ENCODE results near the gene ACSBG1.

Gene ACSBG1

DNA sequence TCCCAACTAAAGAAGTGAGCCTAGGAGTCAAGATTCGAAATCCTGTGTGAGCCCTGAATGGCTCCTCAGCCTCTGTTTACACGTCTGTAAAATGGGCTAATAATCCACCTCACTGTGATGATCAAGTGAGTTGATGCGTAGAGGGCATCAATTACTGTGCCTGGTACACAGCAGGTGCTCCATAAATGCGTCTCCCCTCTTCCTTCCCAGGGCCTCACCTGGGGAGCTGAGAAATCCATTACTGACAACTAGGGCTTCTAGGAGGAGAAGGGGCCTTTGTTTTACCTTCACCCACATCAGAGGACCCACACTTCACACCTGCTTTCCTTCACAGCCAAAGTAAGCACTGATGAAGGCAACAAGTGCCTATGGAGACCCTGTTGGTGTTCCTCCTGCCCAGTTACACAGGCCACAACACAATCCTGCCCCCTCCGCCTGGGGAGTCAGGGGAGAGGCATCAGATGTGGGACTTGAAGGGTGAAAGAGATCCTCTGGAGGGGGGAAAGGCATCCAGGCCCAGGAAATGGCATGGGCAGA, 104.5 kb downstream of the ACSBG1 start:
- in situ Hi-C loops (cut with HindIII; ENCODE audit: low sequenced_read_pairs), result no loop called here
- DNase-seq (ENCODE audit: low read depth), result no peak
- H3K4me3 ChIP-seq (ENCODE audit: low read depth, low read length), result no peak overlapping the region
- TF ChIP-seq CTCF (IDR thresholded peaks at IDR 0.05; ENCODE audit: low read depth, low read length, missing control alignments), result no peak

DNA sequence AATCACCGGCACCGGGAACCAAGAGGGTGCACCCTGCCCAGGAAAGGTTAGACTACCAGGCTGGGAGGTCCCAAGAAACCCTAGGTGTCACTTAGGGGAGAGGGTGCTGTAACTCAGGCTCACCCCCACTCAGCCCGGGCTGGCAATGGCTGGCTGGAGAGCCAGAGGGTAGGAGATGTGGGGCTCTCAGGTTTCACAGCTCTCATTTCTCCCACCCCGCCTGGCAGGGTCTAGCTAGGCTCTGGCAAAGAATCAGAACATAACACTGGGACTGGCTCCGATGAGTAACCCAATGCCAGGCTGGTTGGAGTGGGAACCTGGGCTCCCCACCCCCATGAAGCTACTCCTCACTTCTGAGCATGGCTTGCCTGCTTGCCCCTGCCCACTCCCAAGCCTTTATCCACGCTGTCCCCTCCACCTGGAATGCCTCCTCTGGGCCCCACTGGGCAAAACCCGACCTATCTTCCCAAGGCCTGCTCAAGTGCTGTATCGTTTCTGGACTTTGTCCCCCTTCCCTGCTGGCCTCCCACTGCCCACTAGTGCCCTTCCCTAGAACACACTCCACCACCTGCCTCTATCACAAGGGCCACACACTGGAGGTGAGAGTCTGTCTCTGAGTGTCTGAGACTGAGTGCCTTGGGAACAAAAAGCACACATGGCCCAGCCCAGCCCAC, 105.2 kb downstream of the ACSBG1 start:
- no peak for TF ChIP-seq CTCF (IDR thresholded peaks at IDR 0.05; ENCODE audit: low read depth, low read length, missing control alignments)
- no peak for DNase-seq (ENCODE audit: low read depth)
- no peak overlapping the region for H3K4me3 ChIP-seq (ENCODE audit: low read depth, low read length)
- in situ Hi-C loops (cut with HindIII; ENCODE audit: low sequenced_read_pairs), result no loop called here

- no peak for TF ChIP-seq CTCF (IDR thresholded peaks at IDR 0.05; ENCODE audit: low read depth, low read length, missing control alignments)
- no peak for DNase-seq (ENCODE audit: low read depth)
- in situ Hi-C loops (cut with HindIII; ENCODE audit: low sequenced_read_pairs), result no loop called here
- H3K4me3 ChIP-seq (ENCODE audit: low read depth, low read length), result no peak overlapping the region
Observed at GRCh38 chr15:78127882-78128281, 106.5 kb downstream of the ACSBG1 start.

DNA sequence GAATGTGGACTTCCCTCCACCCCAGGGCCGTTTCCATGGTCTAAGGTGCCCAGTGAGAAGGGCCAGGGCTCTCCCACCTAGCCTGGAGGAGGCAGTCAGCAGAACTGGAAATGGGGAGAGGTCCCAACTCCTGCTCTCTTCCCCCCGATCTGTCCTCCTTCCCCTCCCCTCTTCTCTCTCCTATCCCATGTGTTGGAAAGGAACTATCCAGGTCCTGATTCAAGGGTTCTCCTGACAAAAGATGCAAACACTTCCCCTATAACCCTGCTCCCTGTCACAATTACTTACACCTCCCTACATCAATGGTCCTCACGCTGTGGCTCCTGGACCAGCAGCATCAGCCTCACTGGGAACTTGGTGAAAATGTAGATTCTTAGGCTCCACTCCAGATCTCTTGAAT, 109.1 kb downstream of the ACSBG1 start:
- in situ Hi-C loops (cut with HindIII; ENCODE audit: low sequenced_read_pairs), result no loop called here
- no peak for DNase-seq (ENCODE audit: low read depth)
- no peak overlapping the region for H3K4me3 ChIP-seq (ENCODE audit: low read depth, low read length)
- TF ChIP-seq CTCF (IDR thresholded peaks at IDR 0.05; ENCODE audit: low read depth, low read length, missing control alignments), result no peak

DNA sequence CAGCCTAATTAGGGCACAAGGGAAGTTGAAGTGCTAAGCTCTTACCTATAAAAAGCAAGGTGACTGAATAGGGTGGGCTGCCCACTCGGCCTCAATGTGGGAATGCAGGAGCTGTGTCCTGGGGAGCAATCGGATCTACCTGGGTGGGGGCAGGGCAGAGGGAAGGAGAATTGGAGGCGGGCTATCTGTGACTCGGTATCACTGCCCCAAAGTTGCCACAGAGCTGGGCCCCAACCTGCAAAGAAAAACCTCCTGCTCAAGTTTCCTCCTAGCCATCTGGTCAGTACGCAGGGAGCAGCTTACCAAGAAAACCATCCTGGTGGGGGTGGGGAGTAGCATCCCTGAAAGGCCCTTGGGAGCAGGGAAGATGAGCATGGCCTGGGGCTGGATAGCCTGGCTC, 113.8 kb downstream of the ACSBG1 start:
- no peak overlapping the region for H3K4me3 ChIP-seq (ENCODE audit: low read depth, low read length)
- DNase-seq (ENCODE audit: low read depth), result no peak
- no peak for TF ChIP-seq CTCF (IDR thresholded peaks at IDR 0.05; ENCODE audit: low read depth, low read length, missing control alignments)
- in situ Hi-C loops (cut with HindIII; ENCODE audit: low sequenced_read_pairs), result no loop called here
